GM19240 (cell line): ENCODE measurements around the gene TMEM273.

Experiments used
- DNase-seq: peaks from one replicate; pipeline ENCODE4 v3.0.0; 2011; ENCODE audit warnings: low spot score; ENCODE audit not compliant: insufficient read length

Gene TMEM273

GRCh38 chr10:49116509-49117375 is 71.4 kb downstream of the TMEM273 start:
- no peak for DNase-seq

- DNase-seq = no peak
These were observed 72.2 kb downstream of the TMEM273 start for GRCh38 chr10:49115796-49116508.

DNA sequence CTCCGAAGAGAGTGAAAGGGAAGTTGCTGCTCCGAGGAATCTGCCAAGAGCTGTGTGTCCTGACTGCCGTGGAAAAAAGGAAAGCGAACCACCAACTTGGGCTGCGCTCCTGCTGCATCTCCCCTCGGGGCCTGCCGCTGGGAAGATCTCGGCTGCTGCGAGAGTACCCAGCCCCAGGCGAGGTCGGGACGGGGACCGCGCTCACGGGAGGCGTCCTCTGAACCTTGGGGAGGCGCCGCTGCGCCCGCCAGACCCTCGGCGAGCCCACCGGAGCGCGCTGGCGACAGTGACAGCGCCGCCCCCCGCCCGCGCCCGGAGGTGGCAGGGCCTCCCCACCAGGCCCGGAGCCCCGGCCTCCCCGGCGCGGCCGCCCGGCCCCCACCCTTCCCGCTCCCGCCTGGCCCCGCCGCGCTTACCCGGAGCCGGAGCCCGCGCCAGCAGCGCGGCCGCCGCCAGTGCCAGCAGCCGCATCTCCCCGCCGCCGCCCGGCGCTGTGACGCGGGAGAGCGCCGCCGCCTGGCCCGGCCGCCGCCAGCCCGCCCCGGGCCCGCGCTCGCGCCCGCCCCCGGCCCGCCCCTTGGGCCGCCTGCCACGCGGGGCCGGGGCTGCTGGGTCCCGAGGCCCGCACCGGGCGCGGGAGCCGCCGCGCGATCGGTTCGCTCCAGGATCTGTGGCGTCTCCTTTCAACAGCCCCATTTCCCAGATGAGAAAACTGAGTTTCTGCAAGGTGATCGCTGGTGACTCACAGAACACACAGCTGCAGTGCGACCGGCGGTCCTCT is 73.0 kb downstream of the TMEM273 start, which contains the start of gene VSTM4:
TSS of gene VSTM4 (minus strand) at position 508 of the 781 bp plus-strand sequence. CDS start at position 471, 37 bp downstream.
- no peak for DNase-seq

DNA sequence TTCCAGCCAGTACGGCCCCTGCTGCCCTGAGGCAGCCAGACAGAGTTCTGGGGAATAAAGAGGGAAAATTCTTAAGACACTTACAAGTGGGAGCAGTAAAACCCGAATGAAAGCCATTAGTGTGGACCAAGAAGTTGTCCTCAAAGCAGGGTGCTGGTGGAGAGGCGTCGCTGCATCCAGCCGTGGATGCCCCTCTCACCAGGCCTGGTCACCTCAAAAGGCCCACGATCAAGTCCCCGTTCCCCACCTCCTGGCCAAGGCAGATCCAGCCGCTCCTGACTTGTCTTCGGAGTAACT is 73.5 kb downstream of the TMEM273 start:
- DNase-seq = no peak

DNA sequence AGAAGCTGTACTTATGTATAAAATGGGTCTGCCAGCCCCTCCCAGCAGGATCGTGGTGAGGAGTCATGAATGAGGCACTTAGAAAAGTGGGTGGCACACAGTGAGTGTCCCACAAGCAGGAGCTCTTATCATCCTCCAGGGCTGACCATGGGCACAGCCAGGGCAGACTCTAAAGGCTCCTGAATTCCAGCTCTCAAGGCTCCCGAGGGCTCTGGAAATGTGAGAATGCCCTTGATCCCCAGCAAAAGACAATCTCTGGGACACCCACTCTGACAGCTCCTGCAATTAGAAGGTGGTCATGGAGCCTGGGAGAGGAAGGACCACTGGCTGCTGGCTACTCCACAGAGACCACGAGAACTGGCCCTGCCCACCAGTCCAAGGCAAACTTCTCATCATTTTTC is 74.5 kb downstream of the TMEM273 start:
- no peak for DNase-seq

DNA sequence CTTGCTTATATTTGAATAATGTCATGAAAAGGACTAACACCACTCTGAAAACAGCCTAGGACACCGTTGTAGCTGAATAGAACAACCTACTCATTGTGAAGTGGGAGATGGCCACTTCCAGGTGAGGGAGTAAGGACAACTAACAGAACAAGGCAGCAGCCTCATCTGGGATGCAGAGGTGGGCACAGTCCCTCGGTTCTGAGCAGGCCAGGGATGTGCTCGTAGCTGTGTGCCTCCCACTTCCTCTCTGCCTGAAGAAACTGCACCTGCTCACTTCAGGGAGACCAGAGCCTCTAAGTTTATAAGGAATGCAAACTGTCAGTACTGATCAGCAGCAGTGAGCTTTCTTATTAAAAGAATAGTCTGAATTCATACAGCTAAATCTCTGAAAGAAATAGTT is 75.3 kb downstream of the TMEM273 start:
- no peak for DNase-seq

GRCh38 chr10:49112098-49112497 is 76.1 kb downstream of the TMEM273 start:
- no peak for DNase-seq

DNA sequence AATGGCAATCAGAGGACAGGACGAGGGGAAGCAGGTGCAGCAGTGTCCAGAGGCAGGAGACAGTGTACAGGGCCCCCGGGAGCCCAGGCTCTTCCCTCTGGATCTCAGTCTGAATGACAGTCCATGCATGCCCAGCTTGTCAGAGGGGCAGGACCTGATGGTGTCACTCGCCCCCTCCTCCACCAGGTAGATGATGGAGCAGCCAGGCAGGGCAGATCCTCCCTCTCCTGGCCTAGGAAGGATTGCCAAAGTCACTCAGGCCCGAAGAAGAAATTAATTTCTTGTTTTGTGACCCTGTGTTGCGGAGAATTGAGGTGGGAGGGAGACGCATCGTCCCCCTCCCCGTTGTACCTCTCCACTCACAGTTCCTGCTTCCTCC is 76.9 kb downstream of the TMEM273 start:
- DNase-seq = no peak

DNA sequence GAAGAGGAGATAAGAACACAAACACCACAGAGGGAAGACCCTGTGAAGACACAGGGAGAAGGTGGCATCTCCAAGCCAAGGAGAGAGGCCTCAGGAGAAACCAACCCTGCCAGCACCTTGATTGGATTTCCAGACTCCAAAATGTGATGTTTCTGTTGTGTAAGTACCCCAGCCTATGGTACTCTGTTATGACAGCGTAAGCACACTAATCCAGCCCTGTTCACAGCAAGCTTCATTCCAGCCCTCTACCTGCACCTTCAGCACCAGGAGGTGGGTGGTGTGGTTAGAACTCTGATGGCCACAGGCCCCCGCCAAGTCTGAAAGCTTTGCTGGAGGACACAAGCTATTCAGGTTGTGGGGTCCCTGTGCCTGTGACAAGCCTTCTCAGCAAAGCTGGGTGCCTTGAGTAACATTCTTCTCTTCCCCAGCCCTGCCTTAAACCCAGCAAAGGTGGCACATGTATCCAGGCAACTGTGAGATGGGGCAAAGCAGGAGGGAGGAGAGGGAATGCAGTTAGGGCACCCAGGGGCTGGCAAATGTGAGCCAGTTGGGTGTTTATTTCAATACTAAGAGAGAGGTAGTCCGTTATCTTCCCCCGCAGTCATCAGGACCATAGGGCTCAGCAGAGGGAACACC is 77.4 kb downstream of the TMEM273 start:
- DNase-seq = no peak

- no peak for DNase-seq
These were observed 78.4 kb downstream of the TMEM273 start for GRCh38 chr10:49109669-49110340.

- DNase-seq = no peak
These were observed 79.5 kb downstream of the TMEM273 start for GRCh38 chr10:49108656-49109055.

DNA sequence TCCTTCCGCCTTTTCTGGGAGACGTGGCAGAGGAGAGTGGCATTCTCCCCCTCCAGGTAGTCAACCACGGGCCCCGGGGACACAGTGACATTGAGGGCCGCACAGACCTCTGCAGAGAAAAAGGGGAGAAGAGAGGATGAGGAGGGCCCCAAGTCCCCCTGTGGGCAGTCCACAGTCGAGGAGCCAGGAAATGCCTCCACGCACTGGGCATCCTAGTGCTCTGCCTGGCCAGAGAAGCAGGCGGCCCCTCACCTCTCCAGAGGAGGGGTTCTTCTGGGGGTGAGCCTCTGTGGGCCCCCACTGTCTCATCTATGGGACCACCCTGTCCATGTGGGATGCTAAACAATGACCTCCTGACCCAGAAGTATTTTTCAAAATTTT is 80.3 kb downstream of the TMEM273 start:
- DNase-seq = no peak

DNA sequence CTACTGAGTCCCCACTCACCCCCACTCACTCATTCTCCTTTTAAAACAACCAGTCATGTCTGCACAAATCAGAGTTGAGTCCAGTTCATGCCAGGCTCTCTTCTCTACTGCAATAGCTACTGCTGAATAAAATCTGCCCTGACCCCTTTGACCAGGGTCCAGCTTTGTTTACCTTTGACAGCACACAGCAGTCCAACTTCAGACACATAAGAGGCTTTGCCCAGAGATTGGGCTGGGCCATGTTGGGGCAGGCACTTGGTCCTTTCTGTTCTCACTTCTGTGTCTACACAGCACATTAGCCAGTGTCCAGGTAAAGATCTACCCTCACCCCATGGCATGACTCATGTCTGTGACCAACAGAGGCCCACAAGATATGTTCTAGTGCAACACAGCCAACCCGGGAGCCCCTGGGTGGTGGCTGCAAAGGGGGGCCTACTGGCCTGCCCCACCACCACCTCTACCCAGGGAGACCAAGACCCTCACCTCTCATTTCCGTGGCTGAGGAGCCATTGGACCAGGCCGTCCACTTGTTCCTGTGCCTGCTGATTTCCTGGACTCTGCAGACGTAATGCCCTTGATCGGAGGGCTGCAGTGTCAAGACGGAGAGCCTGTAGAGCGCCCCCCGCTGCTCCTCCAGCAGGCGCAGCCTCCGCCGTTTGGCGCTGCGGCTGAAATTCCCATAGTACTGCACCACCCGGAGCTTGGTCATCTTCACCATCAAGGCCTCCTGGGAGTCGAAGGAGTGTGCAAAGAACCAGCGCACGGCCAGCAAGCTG is 80.9 kb downstream of the TMEM273 start:
- DNase-seq = no peak

- no peak for DNase-seq
These were observed 81.7 kb downstream of the TMEM273 start for GRCh38 chr10:49106451-49106850.

GRCh38 chr10:49105076-49105475 is 83.1 kb downstream of the TMEM273 start:
- DNase-seq = no peak
